Fibroblast of the aortic adventitia (primary cell): ENCODE data around the gene MTG1. TPM values are rescaled to one million over a fixed set of nuclear protein-coding genes. Genes with fewer than 3 reads are reported as not detected.
"Not testable (repeated sequence)": the region's sequence is repeated elsewhere in the genome, so short reads cannot be mapped to it uniquely, and the experiment has no call there.

ENCODE experiments used
- DNase-seq: peaks from one replicate; pipeline ENCODE4 v3.0.0-alpha.2; 2010; ENCODE audit warnings: low read depth
- H3K4me3 ChIP-seq: 2 replicates; pipeline ENCODE4 v1.5.1; 2011; ENCODE audit warnings: low read depth, mild to moderate bottlenecking, control low read depth, low read length, moderate library complexity
- total RNA-seq: library from RNA; depleted of rRNA; stranded (reverse); fragments of >200 nt; gene quantifications from 2 replicates; pipeline ENCODE4 v1.2.3, GENCODE V29; 2012; ENCODE audit warnings: low replicate concordance
- TF ChIP-seq, protein P1 (sequence below): IDR thresholded peaks from 2 replicates; pipeline ENCODE4 v1.5.1; 2011; ENCODE audit warnings: mild to moderate bottlenecking, low read length, control low read depth, inconsistent platforms; ENCODE audit not compliant: insufficient read depth

The MTG1 gene
- total RNA-seq, 1 donor: 25.4 TPM

DNA sequence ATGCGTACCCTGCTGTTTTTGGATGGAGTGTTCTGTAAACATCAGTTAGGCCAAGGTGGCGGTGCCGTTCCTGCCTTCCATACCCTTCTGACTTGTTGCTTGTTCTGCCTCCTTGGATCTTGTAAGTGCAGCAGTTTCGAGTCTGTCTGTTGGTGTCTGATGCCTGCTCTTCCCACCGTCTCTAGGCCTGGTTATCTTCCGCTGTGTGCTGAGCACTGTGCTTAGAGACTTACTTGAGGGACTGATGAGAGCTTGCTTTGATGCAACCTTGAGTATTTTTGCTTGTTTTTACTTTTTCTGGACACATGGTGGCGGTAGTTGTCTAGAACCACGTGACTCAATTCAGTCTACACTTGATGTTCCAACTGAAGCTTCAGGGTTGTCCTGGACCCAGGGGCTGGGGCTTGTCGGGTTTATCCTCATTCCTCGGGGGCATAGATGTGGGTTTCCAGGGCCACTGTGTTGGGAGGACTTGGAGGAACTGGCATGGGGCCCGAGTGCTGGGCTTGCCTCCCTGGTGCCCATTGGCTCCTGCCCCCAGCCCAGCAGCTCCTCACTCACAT is 44.8 kb downstream of the MTG1 start:
- TF ChIP-seq, protein P1, sequence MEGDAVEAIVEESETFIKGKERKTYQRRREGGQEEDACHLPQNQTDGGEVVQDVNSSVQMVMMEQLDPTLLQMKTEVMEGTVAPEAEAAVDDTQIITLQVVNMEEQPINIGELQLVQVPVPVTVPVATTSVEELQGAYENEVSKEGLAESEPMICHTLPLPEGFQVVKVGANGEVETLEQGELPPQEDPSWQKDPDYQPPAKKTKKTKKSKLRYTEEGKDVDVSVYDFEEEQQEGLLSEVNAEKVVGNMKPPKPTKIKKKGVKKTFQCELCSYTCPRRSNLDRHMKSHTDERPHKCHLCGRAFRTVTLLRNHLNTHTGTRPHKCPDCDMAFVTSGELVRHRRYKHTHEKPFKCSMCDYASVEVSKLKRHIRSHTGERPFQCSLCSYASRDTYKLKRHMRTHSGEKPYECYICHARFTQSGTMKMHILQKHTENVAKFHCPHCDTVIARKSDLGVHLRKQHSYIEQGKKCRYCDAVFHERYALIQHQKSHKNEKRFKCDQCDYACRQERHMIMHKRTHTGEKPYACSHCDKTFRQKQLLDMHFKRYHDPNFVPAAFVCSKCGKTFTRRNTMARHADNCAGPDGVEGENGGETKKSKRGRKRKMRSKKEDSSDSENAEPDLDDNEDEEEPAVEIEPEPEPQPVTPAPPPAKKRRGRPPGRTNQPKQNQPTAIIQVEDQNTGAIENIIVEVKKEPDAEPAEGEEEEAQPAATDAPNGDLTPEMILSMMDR: peak; percentile 17
- peak; percentile 6 for DNase-seq
- H3K4me3 ChIP-seq: no peak overlapping the region

DNA sequence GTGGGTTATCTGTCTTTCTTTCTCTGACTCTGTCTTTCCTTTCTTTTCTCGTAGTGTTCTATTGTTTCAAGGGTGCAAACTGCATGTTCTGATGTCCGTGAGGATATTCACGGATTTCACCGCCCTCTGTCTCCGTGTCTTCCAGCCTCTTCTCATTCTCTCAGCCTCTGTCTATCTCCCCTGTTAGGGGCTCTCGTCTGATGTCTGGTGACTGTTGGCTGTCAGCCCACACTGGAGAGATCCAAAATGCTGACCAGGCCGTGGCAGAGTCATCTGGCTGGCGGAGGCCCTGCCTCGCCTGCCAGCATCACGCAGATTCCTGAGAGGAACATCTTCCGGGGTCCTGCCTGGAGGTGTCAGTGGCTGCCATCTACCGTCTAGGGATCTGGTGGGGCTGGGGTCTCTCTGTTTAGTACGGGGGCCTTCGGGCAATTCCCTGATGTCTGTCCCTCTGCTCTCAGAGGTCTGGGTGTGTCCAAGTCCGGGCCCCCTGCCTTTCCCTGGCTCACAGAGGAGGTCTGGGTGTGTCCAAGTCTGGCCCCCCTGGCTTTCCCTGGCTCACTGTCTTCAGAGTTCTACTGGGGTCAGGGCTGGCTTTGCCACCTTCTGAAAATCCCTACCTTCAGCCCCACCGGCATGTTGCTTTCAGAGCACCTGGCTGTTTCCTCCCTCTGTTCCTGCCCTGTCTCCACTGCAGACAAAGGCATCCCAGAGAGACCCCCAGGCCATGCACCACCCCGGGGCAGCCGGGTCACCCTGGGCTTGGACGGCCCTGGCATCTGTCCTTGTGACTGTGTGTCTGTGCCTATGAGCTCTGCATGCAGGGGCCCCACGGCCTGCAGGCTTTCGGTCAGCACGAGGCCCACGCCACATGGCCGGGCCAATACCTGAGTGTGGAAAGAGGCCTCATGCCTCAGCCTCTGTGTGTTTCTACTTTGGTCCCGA is 45.8 kb downstream of the MTG1 start:
- no peak overlapping the region for H3K4me3 ChIP-seq
- TF ChIP-seq, protein P1: no peak
- no peak for DNase-seq

DNA sequence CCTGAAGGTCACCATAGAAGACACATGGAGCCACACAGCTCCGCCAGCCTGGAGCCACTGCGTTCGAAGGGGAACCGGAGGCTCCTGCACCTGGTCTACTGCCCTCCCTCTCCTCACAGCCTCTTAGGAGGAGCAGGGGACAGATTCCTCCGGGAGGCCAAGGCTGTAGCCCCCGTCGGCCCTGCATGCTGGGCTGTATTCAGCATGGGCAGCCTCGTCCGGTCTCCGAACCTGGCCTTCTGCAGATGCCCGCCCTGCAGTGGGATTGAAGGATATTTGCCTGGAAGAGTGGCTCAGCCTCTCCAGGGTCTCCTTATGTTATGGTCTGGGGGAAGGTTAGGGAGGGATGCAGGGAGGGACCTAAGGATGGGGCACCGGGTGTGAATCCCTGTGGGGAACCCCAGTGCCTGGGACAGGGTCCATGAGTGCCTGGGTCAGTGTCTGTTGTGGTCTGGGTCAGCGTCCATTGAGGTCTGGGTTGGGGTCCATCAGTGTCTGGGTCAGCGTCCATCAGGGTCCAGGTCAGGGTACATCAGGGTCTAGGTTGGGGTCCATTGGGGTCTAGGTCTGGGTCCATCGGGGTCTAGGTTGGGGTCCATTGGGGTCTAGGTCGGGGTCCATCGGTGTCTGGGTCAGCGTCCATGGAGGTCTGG is 46.8 kb downstream of the MTG1 start:
- TF ChIP-seq, protein P1: no peak
- DNase-seq: no peak
- no peak overlapping the region for H3K4me3 ChIP-seq

DNA sequence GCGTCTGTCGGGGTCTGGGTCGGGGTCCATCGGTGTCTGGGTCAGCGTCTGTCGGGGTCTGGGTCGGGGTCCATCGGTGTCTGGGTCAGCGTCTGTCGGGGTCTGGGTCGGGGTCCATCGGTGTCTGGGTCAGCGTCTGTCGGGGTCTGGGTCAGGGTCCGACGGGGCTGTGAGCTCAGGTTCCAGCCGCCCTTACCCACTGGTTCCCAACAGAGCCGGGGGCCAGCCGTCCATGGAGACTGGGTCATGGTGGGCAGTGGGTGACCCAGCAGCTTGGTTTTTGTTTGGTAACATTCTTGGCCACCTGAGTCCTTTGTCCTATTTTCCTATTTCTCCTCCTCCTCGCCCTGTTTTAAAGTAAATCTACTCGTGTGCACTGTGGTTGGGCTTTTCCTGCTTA is 47.4 kb downstream of the MTG1 start:
- H3K4me3 ChIP-seq, DNase-seq: not testable (repeated sequence)

DNA sequence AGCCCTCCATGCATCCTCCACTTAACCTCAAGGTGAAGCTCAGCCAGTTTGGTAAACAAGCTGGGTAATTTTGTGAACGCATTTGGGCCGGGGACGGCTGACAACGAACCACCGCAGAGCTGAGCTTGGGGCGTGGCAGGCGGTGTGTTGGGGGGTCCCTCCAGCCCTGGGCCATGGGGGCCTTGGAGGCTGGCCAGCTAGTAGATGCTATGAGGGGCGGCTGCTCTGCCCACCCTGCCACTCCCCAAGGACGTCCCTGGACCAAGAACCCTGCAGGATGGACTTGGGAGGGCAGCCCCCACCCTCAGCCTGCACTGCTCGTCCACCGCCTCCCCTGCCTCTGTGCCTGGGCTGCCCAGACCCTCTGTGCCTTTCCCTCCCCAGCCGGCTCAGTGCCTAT is 47.8 kb downstream of the MTG1 start:
- DNase-seq: no peak
- no peak overlapping the region for H3K4me3 ChIP-seq
- TF ChIP-seq, protein P1: no peak

DNA sequence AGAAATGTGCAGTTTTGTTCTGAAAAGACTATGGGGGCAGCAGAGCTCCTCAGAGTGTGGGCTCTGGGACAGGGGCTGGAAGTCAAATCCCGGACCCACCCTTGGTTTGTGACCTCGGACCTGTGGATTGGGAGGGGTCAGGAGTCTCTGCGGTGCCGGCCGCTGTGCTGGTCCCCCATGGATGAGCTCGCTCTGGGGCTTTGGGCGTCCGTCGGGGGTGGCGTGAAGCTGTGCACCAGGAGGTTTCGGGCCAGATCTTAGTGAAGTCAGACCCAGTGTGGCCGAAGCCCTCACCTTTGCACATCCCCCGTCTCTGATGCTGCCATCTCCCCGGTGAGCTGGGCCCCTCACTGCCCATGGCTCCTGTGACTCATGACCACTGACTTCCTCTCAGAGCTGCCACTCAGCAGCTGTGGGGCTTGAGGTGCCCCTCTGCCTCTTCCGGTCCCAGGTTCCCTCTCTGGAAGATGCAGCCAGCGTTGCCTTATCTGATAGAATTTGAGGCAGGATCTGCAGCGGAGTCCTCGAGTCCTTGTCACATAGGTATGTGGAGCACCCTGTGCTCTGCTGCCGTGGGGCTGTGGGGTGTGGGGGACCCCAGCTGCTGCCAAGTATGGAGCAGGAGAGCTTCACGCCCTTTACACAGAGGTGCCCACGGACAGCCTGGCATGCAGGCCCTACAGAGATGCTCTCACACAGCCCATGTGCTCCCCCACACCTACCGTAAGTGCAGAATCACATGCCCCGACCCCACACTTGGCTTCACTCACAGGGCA is 48.4 kb downstream of the MTG1 start:
- TF ChIP-seq, protein P1: no peak
- DNase-seq: no peak
- no peak overlapping the region for H3K4me3 ChIP-seq
